Measurements from ENCODE around the gene MYO1E. TPM values are rescaled to one million over a fixed set of nuclear protein-coding genes. Genes with fewer than 3 reads are reported as not detected.

Gene MYO1E
- total RNA-seq, 2 experiments from 2014 or later, result 1.5 to 26.5 TPM

GRCh38 chr15:59413577-59413976 is 40.9 kb upstream of the MYO1E start:
- Histone ChIP-seq H3K79me2 (ENCODE audit: insufficient read depth, low read depth, low read length) (no peaks in the 10 kb centered on the region), H3K4me3 (ENCODE audit: low read depth, low read length, poor library complexity, severe bottlenecking) (peak overlapping the region; percentile 34), H3K27ac (ENCODE audit: low read depth, low read length, poor library complexity, severe bottlenecking) (peak overlapping the region; percentile 81), H3K4me1 (ENCODE audit: insufficient read depth, low read length, poor library complexity, severe bottlenecking) (peaks cover 79% of the 10 kb centered on the region), H4K20me1 (ENCODE audit: insufficient read depth, low read length) (no peaks in the 10 kb centered on the region), H3K9me2 (ENCODE audit: insufficient read depth, low read length) (no peaks in the 10 kb centered on the region), H3K4me2 (ENCODE audit: low read length) (peak overlapping the region; percentile 74), H3K36me3 (ENCODE audit: insufficient read depth, low read length) (no peaks in the 10 kb centered on the region), H3K9me3 (ENCODE audit: low read length) (no peaks in the 10 kb centered on the region), H2AFZ (ENCODE audit: low read length) (no peak overlapping the region; the same call in 1 of the 2 replicates)
- TF ChIP-seq EZH2phosphoT487 (IDR thresholded peaks at IDR 0.05; ENCODE audit: borderline replicate concordance, low read depth, low read length) (no peak), CTCF (conservative IDR thresholded peaks at IDR 0.05; ENCODE audit: low read length) (no peak)
- ChIA-PET CTCF (ENCODE audit: unreplicated experiment) (interaction anchor here (1.3 to 3.3 kb wide), 3 partner anchors 36 to 166 kb away, joined by 3 to 10 read pairs (median 7); no protein-coding TSS in a partner anchor), POLR2A (interaction anchor here (0.7 to 7.9 kb wide), 7 partner anchors 9 to 228 kb away, joined by 3 to 103 read pairs (median 4); no protein-coding TSS in a partner anchor)
- intact Hi-C loops (cut with micrococcal nuclease; ENCODE audit: unreplicated experiment), result loop anchor here (2.0 kb wide), 1 partner anchor 433 kb away; no protein-coding TSS in a partner anchor
- DNase-seq (ENCODE audit: low spot score), result peak; percentile 67
- BruUV-seq (replicated peaks), result no TSS peak

- peak overlapping the region; percentile 57; the same call in 1 of the 2 replicates for H2AFZ ChIP-seq (ENCODE audit: low read length)
- CTCF ChIA-PET (ENCODE audit: unreplicated experiment), result interaction anchor here (1.0 to 1.7 kb wide), 6 partner anchors 8 to 68 kb away, joined by 3 to 5 read pairs (median 3); partner anchors contain the start of gene FAM81A
These were observed 37.8 kb upstream of the MYO1E start for GRCh38 chr15:59410391-59410896.

More at GRCh38 chr15:59410391-59410896, 37.8 kb upstream of the MYO1E start:
- peak overlapping the region; percentile 74 for H3K4me2 ChIP-seq (ENCODE audit: low read length)
- no TSS peak for BruUV-seq (replicated peaks)
- no peak overlapping the region for H3K4me3 ChIP-seq (ENCODE audit: low read depth, low read length, poor library complexity, severe bottlenecking)
- H3K9me2 ChIP-seq (ENCODE audit: insufficient read depth, low read length), result no peaks in the 10 kb centered on the region
- intact Hi-C loops (cut with micrococcal nuclease; ENCODE audit: unreplicated experiment), result no loop called here
- no peaks in the 10 kb centered on the region for H3K9me3 ChIP-seq (ENCODE audit: low read length)
- peak; percentile 55 for DNase-seq (ENCODE audit: low spot score)
- H3K36me3 ChIP-seq (ENCODE audit: insufficient read depth, low read length), result no peaks in the 10 kb centered on the region
- H3K79me2 ChIP-seq (ENCODE audit: insufficient read depth, low read depth, low read length), result no peaks in the 10 kb centered on the region
- H3K4me1 ChIP-seq (ENCODE audit: insufficient read depth, low read length, poor library complexity, severe bottlenecking), result peaks cover 94% of the 10 kb centered on the region
- TF ChIP-seq EZH2phosphoT487 (IDR thresholded peaks at IDR 0.05; ENCODE audit: borderline replicate concordance, low read depth, low read length), result no peak
- TF ChIP-seq CTCF (conservative IDR thresholded peaks at IDR 0.05; ENCODE audit: low read length), result no peak
- peak overlapping the region; percentile 81 for H3K27ac ChIP-seq (ENCODE audit: low read depth, low read length, poor library complexity, severe bottlenecking)
- POLR2A ChIA-PET, result interaction anchor here (0.5 to 7.9 kb wide), 13 partner anchors 9 to 261 kb away, joined by 3 to 103 read pairs (median 3); no protein-coding TSS in a partner anchor
- no peaks in the 10 kb centered on the region for H4K20me1 ChIP-seq (ENCODE audit: insufficient read depth, low read length)

Measured in OCI-LY7 (cell line).